Ramos (cell line): Measurements from ENCODE around the gene GREB1.

Experiments
- in situ Hi-C: fragments of 300-500 bp; cut with MboI; formaldehyde crosslinking; loops from one replicate; pipeline ENCODE4 v1.14.3; 2022; ENCODE audit warnings: low sequenced_read_pairs; ENCODE audit not compliant: unreplicated experiment

Gene GREB1

GRCh38 chr2:11506611-11506969, 27.3 kb upstream of the GREB1 start:
- in situ Hi-C loops = no loop called here

- in situ Hi-C loops = no loop called here
These were observed 26.3 kb upstream of the GREB1 start for GRCh38 chr2:11507517-11507916.

- in situ Hi-C loops = no loop called here
These were observed 25.6 kb upstream of the GREB1 start for GRCh38 chr2:11508279-11508678.

- in situ Hi-C loops = no loop called here
These were observed 24.0 kb upstream of the GREB1 start for GRCh38 chr2:11509657-11510360.

- in situ Hi-C loops = no loop called here
These were observed 21.4 kb upstream of the GREB1 start for GRCh38 chr2:11512431-11512830.

GRCh38 chr2:11513319-11513718, 20.5 kb upstream of the GREB1 start:
- in situ Hi-C loops = no loop called here

- in situ Hi-C loops = no loop called here
These were observed 19.6 kb upstream of the GREB1 start for GRCh38 chr2:11514081-11514730.

- in situ Hi-C loops = no loop called here
These were observed 18.9 kb upstream of the GREB1 start for GRCh38 chr2:11514904-11515303.

- in situ Hi-C loops = no loop called here
These were observed 18.3 kb upstream of the GREB1 start for GRCh38 chr2:11515490-11515981.

GRCh38 chr2:11516984-11517648, 16.7 kb upstream of the GREB1 start:
- in situ Hi-C loops = no loop called here

GRCh38 chr2:11517906-11518305, 15.9 kb upstream of the GREB1 start:
- in situ Hi-C loops = no loop called here

- in situ Hi-C loops = no loop called here
These were observed 13.7 kb upstream of the GREB1 start for GRCh38 chr2:11520092-11520693.

- in situ Hi-C loops = no loop called here
These were observed 12.1 kb upstream of the GREB1 start for GRCh38 chr2:11521775-11522174.

GRCh38 chr2:11524470-11524869, 9.4 kb upstream of the GREB1 start:
- in situ Hi-C loops = no loop called here

GRCh38 chr2:11525762-11526161, 8.1 kb upstream of the GREB1 start:
- in situ Hi-C loops = no loop called here

- in situ Hi-C loops = no loop called here
These were observed 6.8 kb upstream of the GREB1 start for GRCh38 chr2:11527001-11527400.

- in situ Hi-C loops = no loop called here
These were observed 5.6 kb upstream of the GREB1 start for GRCh38 chr2:11528228-11528627.

- in situ Hi-C loops = no loop called here
These were observed 2.9 kb upstream of the GREB1 start for GRCh38 chr2:11530864-11531465.

GRCh38 chr2:11532416-11533055, 1.3 kb upstream of the GREB1 start:
- in situ Hi-C loops = no loop called here

- in situ Hi-C loops = no loop called here
These were observed 363 bp downstream of the GREB1 start for GRCh38 chr2:11534071-11534745.
